ENCODE measurements around the gene TXNDC5. TPM values are rescaled to one million over a fixed set of nuclear protein-coding genes. Genes with fewer than 3 reads are reported as not detected.

Gene TXNDC5
- total RNA-seq, 1 donor: 365 TPM

- TF ChIP-seq CTCF (IDR thresholded peaks at IDR 0.05; ENCODE audit: insufficient read depth, low read depth, low read length): no peak
- no peak overlapping the region for H3K4me3 ChIP-seq (ENCODE audit: low read depth, low read length)
- DNase-seq (ENCODE audit: low read depth): no peak
These were observed 5.8 kb downstream of the TXNDC5 start for GRCh38 chr6:7904654-7905319.

DNA sequence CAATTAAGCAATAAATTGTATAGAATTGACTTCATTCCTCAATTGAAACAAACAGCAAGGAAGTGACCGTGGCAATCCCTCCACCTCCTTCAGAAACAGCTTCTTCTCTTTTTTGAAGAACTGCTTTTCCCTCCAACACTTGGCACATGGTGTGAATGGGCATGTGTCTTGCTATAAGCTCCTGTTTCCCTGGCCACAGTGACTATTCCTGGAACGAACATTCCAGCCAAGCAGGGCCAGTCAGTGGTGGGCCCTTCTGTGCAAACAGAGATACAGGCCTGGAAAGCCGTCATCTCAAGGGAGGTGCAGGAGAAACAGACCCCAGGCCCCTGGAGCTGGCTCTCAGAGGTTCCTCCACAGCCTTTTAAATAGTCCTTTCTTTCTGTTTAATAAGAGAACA is 6.9 kb downstream of the TXNDC5 start:
- no peak for TF ChIP-seq CTCF (IDR thresholded peaks at IDR 0.05; ENCODE audit: insufficient read depth, low read depth, low read length)
- DNase-seq (ENCODE audit: low read depth): no peak

GRCh38 chr6:7902867-7903266 is 7.7 kb downstream of the TXNDC5 start:
- DNase-seq (ENCODE audit: low read depth): no peak
- TF ChIP-seq CTCF (IDR thresholded peaks at IDR 0.05; ENCODE audit: insufficient read depth, low read depth, low read length): no peak
- H3K4me3 ChIP-seq (ENCODE audit: low read depth, low read length): no peak overlapping the region

More for the DNA sequence above, 6.9 kb downstream of the TXNDC5 start:
- no peak overlapping the region for H3K4me3 ChIP-seq (ENCODE audit: low read depth, low read length)

DNA sequence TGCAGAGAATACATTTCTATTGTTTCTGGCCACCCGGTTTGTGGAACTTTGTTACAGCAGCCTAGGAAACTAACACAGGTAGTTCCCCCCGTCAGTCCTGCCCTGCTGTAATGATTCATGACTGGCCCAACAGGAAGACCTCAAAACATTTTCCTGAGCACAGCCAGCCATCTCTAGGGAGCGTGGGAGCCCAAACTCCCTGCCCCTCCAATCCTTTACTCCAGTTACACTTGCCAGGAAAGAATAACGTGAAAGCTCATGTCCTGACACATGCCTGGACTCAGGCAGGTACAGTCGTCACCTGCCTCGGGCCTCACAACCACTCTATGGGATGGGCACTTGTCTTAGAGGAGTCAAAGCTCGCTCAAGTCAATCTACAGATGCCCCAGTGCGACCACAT is 8.4 kb downstream of the TXNDC5 start:
- no peak for TF ChIP-seq CTCF (IDR thresholded peaks at IDR 0.05; ENCODE audit: insufficient read depth, low read depth, low read length)
- DNase-seq (ENCODE audit: low read depth): no peak
- H3K4me3 ChIP-seq (ENCODE audit: low read depth, low read length): no peak overlapping the region

DNA sequence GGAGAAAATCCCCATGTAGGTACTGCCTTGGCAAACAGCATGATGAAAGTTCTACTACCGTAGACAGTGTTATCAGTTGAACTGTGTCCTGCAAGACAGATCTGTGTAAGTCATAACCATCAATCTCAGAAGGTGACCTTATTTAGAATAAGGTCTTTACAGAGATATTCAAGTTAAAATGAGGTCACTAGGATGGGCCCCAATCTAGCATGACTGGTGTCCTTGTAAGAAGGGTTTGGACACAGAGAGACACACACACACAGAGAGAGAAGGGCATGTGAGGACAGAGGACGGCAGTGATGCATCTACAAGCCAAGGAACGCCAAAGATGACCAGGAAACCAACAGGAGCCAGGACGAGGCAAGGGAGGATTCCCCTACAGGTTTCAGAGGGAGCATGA is 8.8 kb downstream of the TXNDC5 start:
- no peak for TF ChIP-seq CTCF (IDR thresholded peaks at IDR 0.05; ENCODE audit: insufficient read depth, low read depth, low read length)

DNA sequence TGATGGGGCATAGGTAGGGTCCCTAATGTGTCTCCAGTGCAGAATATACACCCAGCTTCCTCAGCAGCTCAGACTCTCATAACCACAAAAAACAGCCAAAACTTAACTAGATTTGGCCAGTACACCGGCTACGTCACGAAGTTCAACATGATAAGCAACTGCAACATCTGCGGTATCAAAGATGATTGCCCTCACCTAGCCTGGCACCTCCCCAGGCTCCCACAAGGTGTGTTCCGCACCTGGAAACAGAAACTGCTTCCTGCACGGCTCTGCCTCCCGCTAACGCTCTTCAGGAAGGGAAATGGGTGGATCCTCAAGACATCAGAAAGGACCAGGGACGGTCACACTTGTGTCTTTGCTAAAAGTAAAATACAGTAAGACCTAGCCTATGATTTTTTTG is 9.5 kb downstream of the TXNDC5 start:
- DNase-seq (ENCODE audit: low read depth): no peak
- TF ChIP-seq CTCF (IDR thresholded peaks at IDR 0.05; ENCODE audit: insufficient read depth, low read depth, low read length): no peak
- no peak overlapping the region for H3K4me3 ChIP-seq (ENCODE audit: low read depth, low read length)

More for the DNA sequence above, 8.8 kb downstream of the TXNDC5 start:
- H3K4me3 ChIP-seq (ENCODE audit: low read depth, low read length): no peak overlapping the region
- no peak for DNase-seq (ENCODE audit: low read depth)

DNA sequence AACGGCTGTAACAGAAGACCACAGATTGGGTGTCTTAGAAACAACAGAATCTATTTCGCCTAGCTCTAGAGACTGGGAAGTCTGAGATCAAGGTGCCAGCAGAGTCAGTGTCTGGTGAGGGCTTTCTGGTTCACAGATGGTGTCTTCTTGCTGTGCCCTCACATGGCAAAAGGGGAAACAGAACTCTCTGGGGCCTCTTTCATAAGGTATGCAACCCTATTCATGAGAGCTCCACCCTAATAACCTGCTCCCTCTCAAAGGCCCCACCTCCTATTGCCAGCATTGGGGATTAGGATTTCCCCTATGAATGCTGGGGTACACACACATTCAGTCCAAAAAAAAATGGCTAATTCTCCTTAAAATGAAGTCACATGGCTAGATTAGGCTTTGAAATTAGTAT is 10.0 kb downstream of the TXNDC5 start:
- no peak for TF ChIP-seq CTCF (IDR thresholded peaks at IDR 0.05; ENCODE audit: insufficient read depth, low read depth, low read length)
- DNase-seq (ENCODE audit: low read depth): no peak

More for the DNA sequence above, 10.0 kb downstream of the TXNDC5 start:
- no peak overlapping the region for H3K4me3 ChIP-seq (ENCODE audit: low read depth, low read length)

Measured in fibroblast of villous mesenchyme (primary cell).